ENCODE data around the gene KAZN. TPM values are rescaled to one million over a fixed set of nuclear protein-coding genes. Genes with fewer than 3 reads are reported as not detected.

Gene KAZN
- polyA plus RNA-seq, 1 of the 3 experiments (the other 2 are of a cell fraction) = 6.8 TPM

- TF ChIP-seq YY1 (IDR thresholded peaks at IDR 0.05; ENCODE audit: low read depth) = no peak
- POLR2A ChIA-PET = interaction anchor here (1.1 kb wide), 1 partner anchor 11 kb away, joined by 3 read pairs; no protein-coding TSS in a partner anchor
- Histone ChIP-seq H3K4me2 (no peak overlapping the region), H3K79me2 (ENCODE audit: insufficient read depth) (no peaks in the 10 kb centered on the region), H3F3A (replicated peaks; ENCODE audit: insufficient read depth) (no peaks in the 10 kb centered on the region), H3K9ac (no peak overlapping the region), H3K36me3 (replicated peaks in 1 of 2; ENCODE audit: control insufficient read depth in 1 of 2, insufficient read depth in 2 of 2, low read length in 1 of 2) (no peaks in the 10 kb centered on the region), H3K4me3 (ENCODE audit: low read depth in 2 of 2, low read length in 1 of 2) (no peak overlapping the region), H4K20me1 (ENCODE audit: insufficient read depth) (no peaks in the 10 kb centered on the region), H3K9me3 (no peaks in the 10 kb centered on the region), H3K9me2 (no peaks in the 10 kb centered on the region), H2AFZ (ENCODE audit: low read depth) (no peak overlapping the region), H3K4me1 (ENCODE audit: control insufficient read depth in 1 of 2, insufficient read depth in 2 of 2, low read depth in 1 of 2, low read length in 1 of 2) (peaks cover 3 to 15% of the 10 kb centered on the region in 2 experiments; a peak in 3 of 4 replicates), H3K27me3 (ENCODE audit: insufficient read depth) (no peaks in the 10 kb centered on the region), H3K27ac (ENCODE audit: low read depth in 2 of 2, low read length in 1 of 2) (no peak overlapping the region)
- no peak for DNase-seq
- CTCF ChIA-PET = interaction anchor here (1.2 to 2.5 kb wide), 2 partner anchors 11 to 70 kb away, joined by 3 to 8 read pairs; no protein-coding TSS in a partner anchor
- WGBS (ENCODE audit: low lambda C conversion rate) = 19% methylated on average over 5 of the region's 9 CpGs
Measured at GRCh38 chr1:14662116-14662515, 63.6 kb downstream of the KAZN start.

- H3K4me1 ChIP-seq (ENCODE audit: control insufficient read depth in 1 of 2, insufficient read depth in 2 of 2, low read depth in 1 of 2, low read length in 1 of 2) = peaks cover 3 to 19% of the 10 kb centered on the region in 2 experiments; a peak in 3 of 4 replicates
- TF ChIP-seq MXI1 (IDR thresholded peaks at IDR 0.05; ENCODE audit: low read depth, low read length) (no peak), TAF1 (IDR thresholded peaks at IDR 0.05; ENCODE audit: borderline replicate concordance, low read depth, low read length) (no peak), YY1 (IDR thresholded peaks at IDR 0.05; ENCODE audit: low read depth) (no peak), FOXJ3 (CRISPR knock-in tag; IDR thresholded peaks at IDR 0.05) (no peak), RAD21 (IDR thresholded peaks at IDR 0.05; ENCODE audit: low read length) (no peak), ZBTB33 (IDR thresholded peaks at IDR 0.05; ENCODE audit: borderline replicate concordance, low read depth) (no peak), TCF12 (IDR thresholded peaks at IDR 0.05) (no peak), EZH2phosphoT487 (IDR thresholded peaks at IDR 0.05; ENCODE audit: borderline replicate concordance, low read depth) (no peak), ELF1 (IDR thresholded peaks at IDR 0.05) (no peak), FOSL2 (IDR thresholded peaks at IDR 0.05; ENCODE audit: borderline replicate concordance, low read depth) (no peak), USF2 (IDR thresholded peaks at IDR 0.05; ENCODE audit: borderline replicate concordance, low read depth, low read length) (no peak), JUND (IDR thresholded peaks at IDR 0.05) (no peak), IRF3 (IDR thresholded peaks at IDR 0.05; ENCODE audit: low read depth, low read length) (no peak), MEF2A (IDR thresholded peaks at IDR 0.05; ENCODE audit: borderline replicate concordance, low read depth) (no peak), EP300 (IDR thresholded peaks at IDR 0.05; ENCODE audit: borderline replicate concordance in 1 of 2, low read depth in 1 of 2, low read length in 1 of 2) (no peak), POLR2AphosphoS5 (IDR thresholded peaks at IDR 0.05; ENCODE audit: low read depth, low read length) (no peak), RFX5 (IDR thresholded peaks at IDR 0.05; ENCODE audit: low read length) (no peak), CHD2 (IDR thresholded peaks at IDR 0.05; ENCODE audit: low read length, partially characterized antibody) (no peak)
- no peak for DNase-seq
- H3K4me2 ChIP-seq = no peak overlapping the region
- CTCF ChIA-PET = interaction anchor here (0.8 kb wide), 1 partner anchor 69 kb away, joined by 3 read pairs; no protein-coding TSS in a partner anchor
- no peaks in the 10 kb centered on the region for H3K9me2 ChIP-seq
- H3K79me2 ChIP-seq (ENCODE audit: insufficient read depth) = no peaks in the 10 kb centered on the region
- WGBS (ENCODE audit: low lambda C conversion rate) = 50% methylated on average over 6 of the region's 6 CpGs
- no peaks in the 10 kb centered on the region for H3K27me3 ChIP-seq (ENCODE audit: insufficient read depth)
- no peaks in the 10 kb centered on the region for H3K36me3 ChIP-seq (replicated peaks in 1 of 2; ENCODE audit: control insufficient read depth in 1 of 2, insufficient read depth in 2 of 2, low read length in 1 of 2)
- no peak overlapping the region for H3K4me3 ChIP-seq (ENCODE audit: low read depth in 2 of 2, low read length in 1 of 2)
- no peaks in the 10 kb centered on the region for H4K20me1 ChIP-seq (ENCODE audit: insufficient read depth)
- no peaks in the 10 kb centered on the region for H3K9me3 ChIP-seq
- no peak overlapping the region for H3K9ac ChIP-seq
- no peaks in the 10 kb centered on the region for H3F3A ChIP-seq (replicated peaks; ENCODE audit: insufficient read depth)
- H2AFZ ChIP-seq (ENCODE audit: low read depth) = no peak overlapping the region
- H3K27ac ChIP-seq (ENCODE audit: low read depth in 2 of 2, low read length in 1 of 2) = no peak overlapping the region
- POLR2A ChIA-PET = no interaction called here
Measured at GRCh38 chr1:14663773-14664172, 65.3 kb downstream of the KAZN start.
